Activated CD4-positive, alpha-beta T cell treated with anti-CD3 and anti-CD28 coated beads, Interleukin-2, amount 50 U/mL, for 48 hours (primary cell): ENCODE measurements around the gene RNF207.

Source experiments
- DNase-seq, 2 experiments: peaks; one replicate each; pipeline ENCODE4 v3.0.0-alpha.2; 2020

The RNF207 gene

GRCh38 chr1:6205849-6206519 is at the start of gene RNF207:
Gene RNF207, plus strand, starts transcription at chr1:6206119. Its CDS starts 417 bp downstream, at chr1:6206536.
- DNase-seq, result peak; percentile 83 to 86

- no peak for DNase-seq
Observed at GRCh38 chr1:6157132-6157527, 48.8 kb upstream of the RNF207 start.

- DNase-seq, result peak; percentile 47 to 63
Observed at GRCh38 chr1:6157528-6158174, 48.3 kb upstream of the RNF207 start.

GRCh38 chr1:6158181-6158580 is 47.7 kb upstream of the RNF207 start:
- DNase-seq, result no peak

- no peak for DNase-seq
Observed at GRCh38 chr1:6162341-6162740, 43.6 kb upstream of the RNF207 start.

GRCh38 chr1:6162773-6163172 is 43.1 kb upstream of the RNF207 start:
- DNase-seq, result no peak

- no peak for DNase-seq
Observed at GRCh38 chr1:6163191-6163972, 42.5 kb upstream of the RNF207 start.

- no peak for DNase-seq
Observed at GRCh38 chr1:6163973-6164617, 41.8 kb upstream of the RNF207 start.

GRCh38 chr1:6165027-6165426 is 40.9 kb upstream of the RNF207 start:
- DNase-seq, result no peak

- no peak for DNase-seq
Observed at GRCh38 chr1:6165441-6165985, 40.4 kb upstream of the RNF207 start.

GRCh38 chr1:6166221-6166620 is 39.7 kb upstream of the RNF207 start:
- DNase-seq, result no peak

- DNase-seq, result no peak
Observed at GRCh38 chr1:6166655-6167390, 39.1 kb upstream of the RNF207 start.

GRCh38 chr1:6167391-6168303 is 38.3 kb upstream of the RNF207 start:
- DNase-seq, result no peak

- DNase-seq, result no peak
Observed at GRCh38 chr1:6168947-6169586, 36.9 kb upstream of the RNF207 start.

- DNase-seq, result no peak
Observed at GRCh38 chr1:6170116-6170741, 35.7 kb upstream of the RNF207 start.

- no peak for DNase-seq
Observed at GRCh38 chr1:6170742-6171201, 35.1 kb upstream of the RNF207 start.

- no peak for DNase-seq
Observed at GRCh38 chr1:6171548-6172124, 34.3 kb upstream of the RNF207 start.

- DNase-seq, result no peak
Observed at GRCh38 chr1:6172549-6172948, 33.4 kb upstream of the RNF207 start.

- DNase-seq, result no peak
Observed at GRCh38 chr1:6174621-6175410, 31.1 kb upstream of the RNF207 start.
